B cell (primary cell): ENCODE results near the gene DDX20. TPM values are rescaled to one million over a fixed set of nuclear protein-coding genes. Genes with fewer than 3 reads are reported as not detected.

Source experiments
- ATAC-seq: fragments of 200-7000 bp; cut with Tn5 transposase; one replicate; pipeline ENCODE4 v1.10.0; 2021; ENCODE audit warnings: low read depth, mild to moderate bottlenecking, moderate number of reproducible peaks, moderate library complexity
- CTCF ChIA-PET: fragments of 350-600 bp; sonication (Branson Sonifier 250); formaldehyde crosslinking; loops from one replicate; lab custom pipeline; 2021; ENCODE audit warnings: antibody characterized with exemption, inconsistent platforms; lab: Charles Lee
- POLR2A ChIA-PET: fragments of 350-600 bp; sonication (Branson Sonifier 250); formaldehyde crosslinking; loops from one replicate; lab custom pipeline; 2021; ENCODE audit warnings: antibody characterized with exemption; lab: Charles Lee
- DNase-seq: peaks from one replicate; pipeline ENCODE4 v3.0.0; 2013
- H2AFZ ChIP-seq: 2 replicates; pipeline ENCODE4 v1.6.1; 2012; ENCODE audit warnings: mild to moderate bottlenecking, low read depth, low read length; ENCODE audit not compliant: insufficient read depth, poor library complexity, severe bottlenecking
- H3K27ac ChIP-seq, 2 donors: 1 replicate in 1 of 2; 2 replicates in 1 of 2; pipeline ENCODE4 v1.5.1; 2012 to 2013; ENCODE audit warnings: low read length in 2 of 2, mild to moderate bottlenecking in 2 of 2, moderate library complexity in 1 of 2
- H3K27me3 ChIP-seq, 4 experiments: fragments of 200-600 bp in 1 of 4; sonication (generic) in 1 of 4; replicated peaks in 1 of 4; 1 replicate in 2 of 4; 2 replicates in 2 of 4; pipeline versions ENCODE4 v1.6.1 to v1.7.0; 2013 to 2016; ENCODE audit warnings: low read length in 3 of 4, mild to moderate bottlenecking in 2 of 4, mixed read lengths in 1 of 4, moderate library complexity in 1 of 4; ENCODE audit not compliant: insufficient read depth in 4 of 4, control insufficient read depth in 3 of 4; ENCODE audit errors: control extremely low read depth in 1 of 4
- H3K36me3 ChIP-seq, 2 experiments: replicated peaks in 1 of 2; 1 replicate in 1 of 2; 2 replicates in 1 of 2; pipeline versions ENCODE4 v1.6.1 to v1.7.1; 2013; ENCODE audit warnings: low read length in 1 of 2; ENCODE audit not compliant: insufficient read depth in 2 of 2, control insufficient read depth in 1 of 2; ENCODE audit errors: control extremely low read depth in 1 of 2, extremely low read depth in 1 of 2
- H3K4me1 ChIP-seq, 2 donors: fragments of 200-600 bp in 1 of 2; sonication (generic) in 1 of 2; 1 replicate in 1 of 2; 2 replicates in 1 of 2; pipeline versions ENCODE4 v1.5.1 to v1.6.1; 2013 to 2017; ENCODE audit warnings: low read length in 2 of 2; ENCODE audit not compliant: control insufficient read depth in 2 of 2, insufficient read depth in 2 of 2
- H3K4me2 ChIP-seq: replicated peaks from 2 replicates; pipeline ENCODE3; 2012; ENCODE audit warnings: mild to moderate bottlenecking, low read depth, low read length; ENCODE audit not compliant: poor library complexity, severe bottlenecking
- H3K4me3 ChIP-seq, 5 experiments: fragments of 200-600 bp in 1 of 5; sonication (generic) in 1 of 5; 1 replicate in 3 of 5; 2 replicates in 2 of 5; pipeline versions ENCODE4 v1.5.1 to v1.7.0; 2011 to 2016; ENCODE audit warnings: low read length in 4 of 5, mild to moderate bottlenecking in 4 of 5, low read depth in 2 of 5, control low read depth in 1 of 5, moderate library complexity in 1 of 5; ENCODE audit not compliant: insufficient read depth in 1 of 5; ENCODE audit errors: control extremely low read depth in 1 of 5, extremely low read depth in 1 of 5
- H3K79me2 ChIP-seq: fragments of 200-600 bp; sonication (generic); one replicate; pipeline ENCODE4 v1.6.0; 2016; ENCODE audit warnings: low read length; ENCODE audit not compliant: control insufficient read depth, insufficient read depth
- H3K9ac ChIP-seq: fragments of 200-600 bp; sonication (generic); 2 replicates; pipeline ENCODE4 v1.6.1; 2017; ENCODE audit warnings: mild to moderate bottlenecking, low read length, moderate library complexity
- H3K9me3 ChIP-seq, 3 donors: one replicate each; pipeline versions ENCODE4 v1.6.1 to v1.7.1; 2013; ENCODE audit warnings: low read length in 2 of 3; ENCODE audit not compliant: control insufficient read depth in 2 of 3, insufficient read depth in 1 of 3; ENCODE audit errors: control extremely low read depth in 1 of 3
- H4K20me1 ChIP-seq: 2 replicates; pipeline ENCODE4 v1.6.0; 2012; ENCODE audit warnings: mild to moderate bottlenecking, low read length; ENCODE audit not compliant: insufficient read depth, control insufficient read depth, poor library complexity, severe bottlenecking
- H3K27ac Mint-ChIP-seq: one replicate; pipeline ENCODE4 v1.8.0; 2021; ENCODE audit warnings: mixed read lengths
- H3K27me3 Mint-ChIP-seq: one replicate; pipeline ENCODE4 v1.8.0; 2021; ENCODE audit warnings: mixed read lengths
- H3K4me1 Mint-ChIP-seq: one replicate; pipeline ENCODE4 v1.8.0; 2021; ENCODE audit warnings: mixed read lengths
- H3K4me3 Mint-ChIP-seq: one replicate; pipeline ENCODE4 v1.8.0; 2021; ENCODE audit warnings: mixed read lengths
- H3K9me3 Mint-ChIP-seq: one replicate; pipeline ENCODE4 v1.8.0; 2022; ENCODE audit warnings: mixed read lengths; ENCODE audit not compliant: insufficient read depth
- EZH2 ChIP-seq: IDR thresholded peaks from 2 replicates; pipeline ENCODE4 v1.6.1; 2012; ENCODE audit warnings: borderline replicate concordance, low read depth, mild to moderate bottlenecking, moderate library complexity, low read length; ENCODE audit not compliant: insufficient read depth, poor library complexity, severe bottlenecking
- WGBS: methylation state at CpG from one replicate; pipeline ENCODE4 v1.1.5; 2013; ENCODE audit warnings: missing lambda C conversion rate; ENCODE audit not compliant: insufficient coverage; 5-methylcytosine and 5-hydroxymethylcytosine counted together
- intact Hi-C: fragments of 100-400 bp; cut with micrococcal nuclease; formaldehyde crosslinking; loops from one replicate; pipeline ENCODE4 v1.10.0; 2022
- polyA plus RNA-seq: library from polyadenylated mRNA; depleted of rRNA; stranded (reverse); fragments of >200 nt; gene quantifications from 2 replicates; pipeline ENCODE4 v1.2.3, GENCODE V29; 2012
- total RNA-seq, 2 donors: library from RNA; stranded (reverse); fragments of 120-200 nt in 1 of 2; gene quantifications; 1 replicate in 1 of 2; 2 replicates in 1 of 2; pipeline versions ENCODE4 v1.2.3 to v1.2.4, GENCODE V29; 2013 to 2022
- TF ChIP-seq, protein P1 (sequence below): fragments of 200-600 bp; IDR thresholded peaks from one replicate; pipeline ENCODE4 v1.8.0; 2022; ENCODE audit warnings: antibody characterized with exemption, mild to moderate bottlenecking

DDX20 gene
- total and polyA plus RNA-seq, 2 donors (not counting 1 experiment from before 2014, with no cell fraction given) = 5.7 to 24.6 TPM

DNA sequence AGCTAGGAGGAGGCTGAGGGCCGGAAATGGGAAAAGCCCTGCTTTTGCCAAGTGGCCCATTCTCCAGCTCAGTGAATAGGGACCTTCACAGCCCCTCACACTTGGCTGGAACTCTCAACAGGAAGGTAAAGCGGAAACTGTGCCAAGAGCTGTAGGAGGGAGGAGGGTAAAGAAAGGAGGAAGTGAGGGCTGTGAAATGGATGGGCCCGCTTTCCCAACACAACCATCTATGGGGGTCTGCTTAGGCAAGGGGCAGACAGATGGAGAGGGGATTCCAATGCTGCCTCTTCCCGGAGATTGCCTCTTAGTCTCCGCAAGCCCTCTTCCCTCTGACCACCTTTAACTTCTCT, 21.7 kb upstream of the DDX20 start:
- peaks cover 16% of the 10 kb centered on the region for H3K4me1 Mint-ChIP-seq
- ATAC-seq (no peak), DNase-seq (no peak)
- peaks cover 0 to 16% (median 4%) of the 10 kb centered on the region in 4 experiments for H3K27me3 ChIP-seq
- H3K9ac ChIP-seq = no peak overlapping the region
- TF ChIP-seq, protein P1, sequence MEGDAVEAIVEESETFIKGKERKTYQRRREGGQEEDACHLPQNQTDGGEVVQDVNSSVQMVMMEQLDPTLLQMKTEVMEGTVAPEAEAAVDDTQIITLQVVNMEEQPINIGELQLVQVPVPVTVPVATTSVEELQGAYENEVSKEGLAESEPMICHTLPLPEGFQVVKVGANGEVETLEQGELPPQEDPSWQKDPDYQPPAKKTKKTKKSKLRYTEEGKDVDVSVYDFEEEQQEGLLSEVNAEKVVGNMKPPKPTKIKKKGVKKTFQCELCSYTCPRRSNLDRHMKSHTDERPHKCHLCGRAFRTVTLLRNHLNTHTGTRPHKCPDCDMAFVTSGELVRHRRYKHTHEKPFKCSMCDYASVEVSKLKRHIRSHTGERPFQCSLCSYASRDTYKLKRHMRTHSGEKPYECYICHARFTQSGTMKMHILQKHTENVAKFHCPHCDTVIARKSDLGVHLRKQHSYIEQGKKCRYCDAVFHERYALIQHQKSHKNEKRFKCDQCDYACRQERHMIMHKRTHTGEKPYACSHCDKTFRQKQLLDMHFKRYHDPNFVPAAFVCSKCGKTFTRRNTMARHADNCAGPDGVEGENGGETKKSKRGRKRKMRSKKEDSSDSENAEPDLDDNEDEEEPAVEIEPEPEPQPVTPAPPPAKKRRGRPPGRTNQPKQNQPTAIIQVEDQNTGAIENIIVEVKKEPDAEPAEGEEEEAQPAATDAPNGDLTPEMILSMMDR = no peak
- TF ChIP-seq EZH2 = no peak
- WGBS = 100% methylated on average over 2 of the region's 5 CpGs
- no peak overlapping the region for H3K4me3 Mint-ChIP-seq
- intact Hi-C loops = no loop called here
- POLR2A ChIA-PET = no interaction called here
- H3K27ac ChIP-seq = no peak overlapping the region
- no peaks in the 10 kb centered on the region for H3K36me3 ChIP-seq
- H3K9me3 ChIP-seq = no peaks in the 10 kb centered on the region
- H2AFZ ChIP-seq = no peak overlapping the region
- no peak overlapping the region for H3K27ac Mint-ChIP-seq
- H3K9me3 Mint-ChIP-seq = no peaks in the 10 kb centered on the region
- H3K79me2 ChIP-seq = no peaks in the 10 kb centered on the region
- H4K20me1 ChIP-seq = no peaks in the 10 kb centered on the region
- H3K4me1 ChIP-seq = peaks cover 7 to 18% of the 10 kb centered on the region in 2 donors
- no peak overlapping the region for H3K4me2 ChIP-seq
- H3K4me3 ChIP-seq = no peak overlapping the region
- H3K27me3 Mint-ChIP-seq = no peaks in the 10 kb centered on the region
- CTCF ChIA-PET = interaction anchor here (0.8 to 1.2 kb wide), 2 partner anchors 13 to 19 kb away, joined by 3 to 4 read pairs; no protein-coding TSS in a partner anchor

DNA sequence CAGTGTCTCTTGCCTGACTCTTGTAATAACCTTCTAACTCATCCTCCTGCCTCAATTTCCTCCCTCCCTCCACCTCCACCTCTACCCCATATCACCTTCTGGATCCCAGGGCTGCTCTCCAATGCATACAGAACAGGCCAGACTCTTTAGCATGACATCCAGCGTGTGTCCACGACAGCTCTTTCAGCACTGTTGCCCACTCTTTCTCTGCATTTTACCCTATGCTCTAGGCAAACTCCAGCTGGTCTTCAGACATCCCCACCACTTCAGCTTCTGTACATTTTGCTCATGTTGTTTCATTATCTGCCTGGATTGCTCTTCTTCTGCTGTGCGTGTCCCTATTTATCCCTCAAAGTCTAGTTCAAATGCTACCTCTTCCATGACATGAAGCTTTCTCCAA, 21.3 kb upstream of the DDX20 start:
- peaks cover 7 to 18% of the 10 kb centered on the region in 2 donors for H3K4me1 ChIP-seq
- H4K20me1 ChIP-seq = no peaks in the 10 kb centered on the region
- H3K4me3 ChIP-seq = no peak overlapping the region
- Mint-ChIP-seq H3K9me3 (no peaks in the 10 kb centered on the region), H3K27ac (no peak overlapping the region), H3K27me3 (no peaks in the 10 kb centered on the region), H3K4me3 (no peak overlapping the region), H3K4me1 (peaks cover 16% of the 10 kb centered on the region)
- H3K4me2 ChIP-seq = no peak overlapping the region
- ChIA-PET POLR2A (no interaction called here), CTCF (interaction anchor here (0.8 to 1.2 kb wide), 2 partner anchors 13 to 19 kb away, joined by 3 to 4 read pairs; no protein-coding TSS in a partner anchor)
- H3K27me3 ChIP-seq = peaks cover 0 to 16% (median 4%) of the 10 kb centered on the region in 4 experiments
- TF ChIP-seq, protein P1 = no peak
- TF ChIP-seq EZH2 = no peak
- no peaks in the 10 kb centered on the region for H3K36me3 ChIP-seq
- no peak overlapping the region for H2AFZ ChIP-seq
- ATAC-seq (no peak), DNase-seq (no peak)
- H3K27ac ChIP-seq = no peak overlapping the region
- no peaks in the 10 kb centered on the region for H3K9me3 ChIP-seq
- WGBS = 99% methylated on average over 3 of the region's 3 CpGs
- no peaks in the 10 kb centered on the region for H3K79me2 ChIP-seq
- H3K9ac ChIP-seq = no peak overlapping the region
- intact Hi-C loops = no loop called here
